ENCODE data around the gene MYO1A.

MYO1A gene

DNA sequence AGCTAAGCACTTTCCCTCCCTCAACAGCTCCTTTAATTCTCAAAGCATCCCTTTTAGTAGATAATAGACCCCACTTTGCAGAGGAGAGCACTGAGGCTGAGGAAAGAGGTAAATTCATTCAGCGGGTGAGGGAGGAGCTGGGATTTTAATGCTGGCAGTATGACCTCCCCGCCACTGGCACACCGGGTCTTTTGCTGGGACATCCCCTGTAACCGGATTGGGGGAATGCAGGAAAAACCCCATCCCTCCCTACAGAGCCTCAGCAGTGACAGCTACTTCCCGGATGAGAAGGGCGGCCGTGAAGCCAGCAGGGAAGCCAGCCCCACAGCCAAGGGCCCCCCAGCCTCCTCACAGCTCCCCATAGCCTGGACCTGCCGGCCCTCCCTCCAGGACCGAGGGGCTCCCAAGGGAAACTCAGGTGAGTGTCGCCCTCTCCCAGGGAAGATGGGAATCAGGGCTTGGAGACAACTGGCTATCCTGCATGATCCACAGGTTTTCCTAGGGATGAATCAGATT is 55.6 kb downstream of the MYO1A start:
- no peak overlapping the region for H3K9ac ChIP-seq (ENCODE audit: low read length)
- H3K27me3 ChIP-seq (ENCODE audit: low read length): no peaks in the 10 kb centered on the region
- no peak overlapping the region for H3K27ac ChIP-seq (ENCODE audit: low read depth, low read length)
- TF ChIP-seq EZH2phosphoT487 (conservative IDR thresholded peaks at IDR 0.05; ENCODE audit: low read length): no peak
- TF ChIP-seq, protein P1, sequence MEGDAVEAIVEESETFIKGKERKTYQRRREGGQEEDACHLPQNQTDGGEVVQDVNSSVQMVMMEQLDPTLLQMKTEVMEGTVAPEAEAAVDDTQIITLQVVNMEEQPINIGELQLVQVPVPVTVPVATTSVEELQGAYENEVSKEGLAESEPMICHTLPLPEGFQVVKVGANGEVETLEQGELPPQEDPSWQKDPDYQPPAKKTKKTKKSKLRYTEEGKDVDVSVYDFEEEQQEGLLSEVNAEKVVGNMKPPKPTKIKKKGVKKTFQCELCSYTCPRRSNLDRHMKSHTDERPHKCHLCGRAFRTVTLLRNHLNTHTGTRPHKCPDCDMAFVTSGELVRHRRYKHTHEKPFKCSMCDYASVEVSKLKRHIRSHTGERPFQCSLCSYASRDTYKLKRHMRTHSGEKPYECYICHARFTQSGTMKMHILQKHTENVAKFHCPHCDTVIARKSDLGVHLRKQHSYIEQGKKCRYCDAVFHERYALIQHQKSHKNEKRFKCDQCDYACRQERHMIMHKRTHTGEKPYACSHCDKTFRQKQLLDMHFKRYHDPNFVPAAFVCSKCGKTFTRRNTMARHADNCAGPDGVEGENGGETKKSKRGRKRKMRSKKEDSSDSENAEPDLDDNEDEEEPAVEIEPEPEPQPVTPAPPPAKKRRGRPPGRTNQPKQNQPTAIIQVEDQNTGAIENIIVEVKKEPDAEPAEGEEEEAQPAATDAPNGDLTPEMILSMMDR (IDR thresholded peaks at IDR 0.05; ENCODE audit: insufficient read depth, low read length, poor library complexity, severe bottlenecking): no peak
- no peaks in the 10 kb centered on the region for H4K20me1 ChIP-seq (ENCODE audit: low read depth, low read length)
- H3K9me3 ChIP-seq (ENCODE audit: insufficient read depth, low read length): no peaks in the 10 kb centered on the region
- no peaks in the 10 kb centered on the region for H3K79me2 ChIP-seq (ENCODE audit: insufficient read depth, low read length)
- no peak overlapping the region for H2AFZ ChIP-seq (ENCODE audit: low read depth, low read length, severe bottlenecking)
- no peaks in the 10 kb centered on the region for H3F3A ChIP-seq (ENCODE audit: insufficient read depth)
- H3K4me2 ChIP-seq (ENCODE audit: low read depth, low read length, poor library complexity, severe bottlenecking): no peak overlapping the region
- no peak overlapping the region for H3K4me3 ChIP-seq (ENCODE audit: insufficient read depth, low read length, poor library complexity, severe bottlenecking)
- H3K36me3 ChIP-seq (ENCODE audit: low read length): no peaks in the 10 kb centered on the region
- no peaks in the 10 kb centered on the region for H3K9me2 ChIP-seq (replicated peaks; ENCODE audit: insufficient read depth, low read length)

DNA sequence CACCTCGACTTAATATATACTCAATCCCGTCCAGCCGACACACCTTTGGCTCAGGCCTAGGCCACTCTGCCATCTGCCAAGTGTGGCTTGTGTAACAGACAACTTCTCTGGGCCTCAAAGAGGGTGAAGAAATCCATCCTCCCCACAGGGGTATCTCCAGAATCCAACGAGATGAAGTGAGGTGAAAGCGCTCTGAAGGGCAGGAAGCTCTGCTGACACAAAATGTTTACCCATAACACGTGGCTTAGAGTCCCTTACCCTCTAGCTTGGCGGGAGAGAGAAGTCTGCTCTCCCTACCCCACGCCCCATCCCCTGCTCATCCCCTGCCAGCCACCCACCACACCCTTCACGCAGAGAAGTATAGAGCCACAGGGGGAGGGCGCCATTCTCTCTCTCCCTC is 56.6 kb downstream of the MYO1A start:
- Histone ChIP-seq H4K20me1 (ENCODE audit: low read depth, low read length) (no peaks in the 10 kb centered on the region), H2AFZ (ENCODE audit: low read depth, low read length, severe bottlenecking) (no peak overlapping the region), H3F3A (ENCODE audit: insufficient read depth) (no peaks in the 10 kb centered on the region), H3K4me3 (ENCODE audit: insufficient read depth, low read length, poor library complexity, severe bottlenecking) (no peak overlapping the region), H3K9me2 (replicated peaks; ENCODE audit: insufficient read depth, low read length) (no peaks in the 10 kb centered on the region), H3K9ac (ENCODE audit: low read length) (no peak overlapping the region), H3K9me3 (ENCODE audit: insufficient read depth, low read length) (no peaks in the 10 kb centered on the region), H3K27me3 (ENCODE audit: low read length) (no peaks in the 10 kb centered on the region), H3K36me3 (ENCODE audit: low read length) (no peaks in the 10 kb centered on the region), H3K4me2 (ENCODE audit: low read depth, low read length, poor library complexity, severe bottlenecking) (no peak overlapping the region), H3K79me2 (ENCODE audit: insufficient read depth, low read length) (no peaks in the 10 kb centered on the region), H3K27ac (ENCODE audit: low read depth, low read length) (no peak overlapping the region)
- TF ChIP-seq EZH2phosphoT487 (conservative IDR thresholded peaks at IDR 0.05; ENCODE audit: low read length): no peak
- TF ChIP-seq, protein P1 (IDR thresholded peaks at IDR 0.05; ENCODE audit: insufficient read depth, low read length, poor library complexity, severe bottlenecking): no peak

DNA sequence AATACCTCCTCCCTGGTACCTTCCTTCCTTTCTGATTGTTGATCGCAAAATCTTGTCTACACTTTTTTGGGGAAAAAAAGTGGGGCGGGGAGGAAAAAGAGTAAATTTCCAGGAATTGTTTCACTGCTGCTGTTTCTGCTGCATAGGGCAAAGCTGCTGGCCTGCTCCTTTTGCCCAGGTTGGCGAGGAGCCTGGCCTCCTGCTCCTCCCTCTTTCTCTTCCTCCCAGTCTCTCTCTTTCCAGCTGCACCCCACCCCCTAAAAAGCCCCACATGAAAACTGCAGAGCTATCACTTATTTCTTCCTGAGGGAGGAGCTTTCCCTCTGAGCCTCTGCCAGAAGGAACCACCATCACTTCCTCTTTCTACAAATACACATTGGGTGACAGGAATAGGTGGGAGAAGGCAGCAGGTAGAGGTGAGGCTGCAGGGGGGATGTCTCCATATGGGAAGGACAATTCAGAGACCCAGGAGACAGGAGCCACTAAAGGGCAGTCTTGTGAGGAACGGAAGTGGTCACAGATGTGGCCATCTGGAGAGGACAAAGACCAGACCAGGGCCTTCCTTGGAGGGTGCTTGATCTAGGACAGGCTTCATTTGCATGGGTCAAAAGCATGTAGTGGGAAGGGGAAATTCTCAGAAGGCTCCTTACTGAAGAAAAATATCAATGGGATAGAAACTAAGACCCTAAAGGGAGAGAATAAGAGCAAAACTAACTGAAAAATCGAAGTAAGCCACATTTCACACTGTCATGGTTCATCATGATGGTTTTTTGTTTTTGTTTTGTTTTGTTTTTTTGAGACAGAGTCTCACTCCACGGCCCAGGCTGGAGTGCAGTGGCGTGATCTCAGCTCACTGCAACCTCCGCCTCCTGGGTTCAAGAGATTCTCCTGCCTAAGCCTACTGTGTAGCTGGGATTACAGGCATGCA is 58.3 kb downstream of the MYO1A start:
- H3K9ac ChIP-seq (ENCODE audit: low read length): no peak overlapping the region
- no peak overlapping the region for H3K4me2 ChIP-seq (ENCODE audit: low read depth, low read length, poor library complexity, severe bottlenecking)
- H3K79me2 ChIP-seq (ENCODE audit: insufficient read depth, low read length): no peaks in the 10 kb centered on the region
- no peaks in the 10 kb centered on the region for H3K9me2 ChIP-seq (replicated peaks; ENCODE audit: insufficient read depth, low read length)
- no peak for TF ChIP-seq EZH2phosphoT487 (conservative IDR thresholded peaks at IDR 0.05; ENCODE audit: low read length)
- TF ChIP-seq, protein P1 (IDR thresholded peaks at IDR 0.05; ENCODE audit: insufficient read depth, low read length, poor library complexity, severe bottlenecking): no peak
- H2AFZ ChIP-seq (ENCODE audit: low read depth, low read length, severe bottlenecking): no peak overlapping the region
- no peak overlapping the region for H3K27ac ChIP-seq (ENCODE audit: low read depth, low read length)
- no peak overlapping the region for H3K4me3 ChIP-seq (ENCODE audit: insufficient read depth, low read length, poor library complexity, severe bottlenecking)
- no peaks in the 10 kb centered on the region for H3F3A ChIP-seq (ENCODE audit: insufficient read depth)
- no peaks in the 10 kb centered on the region for H3K36me3 ChIP-seq (ENCODE audit: low read length)
- H3K27me3 ChIP-seq (ENCODE audit: low read length): no peaks in the 10 kb centered on the region
- no peaks in the 10 kb centered on the region for H3K9me3 ChIP-seq (ENCODE audit: insufficient read depth, low read length)
- H4K20me1 ChIP-seq (ENCODE audit: low read depth, low read length): no peaks in the 10 kb centered on the region
